ENCODE results near the gene ISCU.

The ISCU gene

DNA sequence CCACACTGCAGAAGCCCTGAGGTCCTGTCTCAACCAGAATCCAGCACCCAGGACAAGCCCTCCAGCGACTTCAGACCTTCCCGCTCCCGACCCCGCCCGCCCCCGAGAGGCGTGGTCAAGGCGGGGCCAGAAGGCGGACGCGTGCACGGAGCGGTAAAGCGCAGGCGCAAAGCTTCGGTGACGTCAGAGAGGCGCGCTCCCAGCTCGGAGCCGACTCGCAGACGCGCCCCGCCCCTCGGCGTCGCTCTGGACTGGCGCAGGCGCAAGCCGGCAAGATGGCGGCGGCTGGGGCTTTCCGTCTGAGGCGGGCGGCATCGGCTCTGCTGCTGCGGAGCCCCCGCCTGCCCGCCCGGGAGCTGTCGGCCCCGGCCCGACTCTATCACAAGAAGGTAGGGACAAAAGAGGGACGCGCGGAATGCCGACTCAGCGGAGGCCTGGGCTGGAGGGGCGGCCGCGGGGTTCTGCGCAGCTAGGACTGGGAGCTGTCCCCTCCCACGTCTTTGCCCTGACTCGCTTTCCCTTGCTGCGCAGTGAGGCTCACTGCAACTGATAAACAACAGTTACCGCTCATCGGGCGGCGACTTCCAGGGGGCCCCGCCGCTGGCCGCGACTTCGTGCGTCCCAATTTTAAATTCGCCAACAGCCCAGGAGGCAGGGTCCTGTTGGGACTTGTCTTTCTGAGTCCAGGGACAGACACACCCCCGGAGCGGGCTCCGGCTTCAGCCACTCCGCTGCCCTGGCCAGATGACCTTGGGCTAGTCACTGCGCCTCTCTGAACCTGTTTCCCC lies at the start of gene ISCU:
TSS of gene ISCU (plus strand) at position 249 of the 788 bp plus-strand sequence. CDS start at position 276, 27 bp downstream.
- H3K4me3 ChIP-seq (ENCODE audit: low read depth, low read length) = peak within 1 kb of the TSS; percentile 63
- peak; percentile 82 for DNase-seq (ENCODE audit: low read depth)
- TF ChIP-seq, protein P1, sequence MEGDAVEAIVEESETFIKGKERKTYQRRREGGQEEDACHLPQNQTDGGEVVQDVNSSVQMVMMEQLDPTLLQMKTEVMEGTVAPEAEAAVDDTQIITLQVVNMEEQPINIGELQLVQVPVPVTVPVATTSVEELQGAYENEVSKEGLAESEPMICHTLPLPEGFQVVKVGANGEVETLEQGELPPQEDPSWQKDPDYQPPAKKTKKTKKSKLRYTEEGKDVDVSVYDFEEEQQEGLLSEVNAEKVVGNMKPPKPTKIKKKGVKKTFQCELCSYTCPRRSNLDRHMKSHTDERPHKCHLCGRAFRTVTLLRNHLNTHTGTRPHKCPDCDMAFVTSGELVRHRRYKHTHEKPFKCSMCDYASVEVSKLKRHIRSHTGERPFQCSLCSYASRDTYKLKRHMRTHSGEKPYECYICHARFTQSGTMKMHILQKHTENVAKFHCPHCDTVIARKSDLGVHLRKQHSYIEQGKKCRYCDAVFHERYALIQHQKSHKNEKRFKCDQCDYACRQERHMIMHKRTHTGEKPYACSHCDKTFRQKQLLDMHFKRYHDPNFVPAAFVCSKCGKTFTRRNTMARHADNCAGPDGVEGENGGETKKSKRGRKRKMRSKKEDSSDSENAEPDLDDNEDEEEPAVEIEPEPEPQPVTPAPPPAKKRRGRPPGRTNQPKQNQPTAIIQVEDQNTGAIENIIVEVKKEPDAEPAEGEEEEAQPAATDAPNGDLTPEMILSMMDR (IDR thresholded peaks at IDR 0.05; ENCODE audit: control insufficient read depth, extremely low read depth, insufficient read depth) = no peak

DNA sequence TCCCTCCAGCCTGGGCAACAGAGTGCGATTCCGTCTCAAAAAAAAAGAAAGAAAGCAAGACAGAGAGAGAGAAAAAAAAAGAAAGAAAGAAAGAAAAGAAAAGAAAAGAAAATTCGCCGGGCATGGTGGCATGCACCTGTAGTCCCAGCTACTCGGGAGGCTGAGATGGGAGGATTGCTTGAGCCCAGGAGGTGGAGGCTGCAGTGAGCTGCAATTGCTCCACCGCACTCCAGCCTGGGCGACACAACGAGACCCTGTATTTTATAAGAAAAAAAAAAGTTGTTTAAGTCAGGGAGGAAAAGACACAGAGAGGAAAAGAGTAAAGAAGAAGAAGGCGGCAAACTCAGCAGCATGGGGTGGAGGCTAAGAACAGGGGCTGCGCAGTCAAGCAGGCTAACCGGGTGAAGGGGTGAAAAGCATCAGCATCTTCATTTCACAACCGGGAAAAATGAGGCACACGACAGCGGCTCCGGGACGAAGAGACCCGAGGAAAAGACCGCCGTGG lies 47.9 kb upstream of the ISCU start:
- no peak for DNase-seq (ENCODE audit: low read depth)
- TF ChIP-seq, protein P1 (IDR thresholded peaks at IDR 0.05; ENCODE audit: control insufficient read depth, extremely low read depth, insufficient read depth) = no peak
- H3K4me3 ChIP-seq (ENCODE audit: low read depth, low read length) = peak overlapping the region; percentile 82

DNA sequence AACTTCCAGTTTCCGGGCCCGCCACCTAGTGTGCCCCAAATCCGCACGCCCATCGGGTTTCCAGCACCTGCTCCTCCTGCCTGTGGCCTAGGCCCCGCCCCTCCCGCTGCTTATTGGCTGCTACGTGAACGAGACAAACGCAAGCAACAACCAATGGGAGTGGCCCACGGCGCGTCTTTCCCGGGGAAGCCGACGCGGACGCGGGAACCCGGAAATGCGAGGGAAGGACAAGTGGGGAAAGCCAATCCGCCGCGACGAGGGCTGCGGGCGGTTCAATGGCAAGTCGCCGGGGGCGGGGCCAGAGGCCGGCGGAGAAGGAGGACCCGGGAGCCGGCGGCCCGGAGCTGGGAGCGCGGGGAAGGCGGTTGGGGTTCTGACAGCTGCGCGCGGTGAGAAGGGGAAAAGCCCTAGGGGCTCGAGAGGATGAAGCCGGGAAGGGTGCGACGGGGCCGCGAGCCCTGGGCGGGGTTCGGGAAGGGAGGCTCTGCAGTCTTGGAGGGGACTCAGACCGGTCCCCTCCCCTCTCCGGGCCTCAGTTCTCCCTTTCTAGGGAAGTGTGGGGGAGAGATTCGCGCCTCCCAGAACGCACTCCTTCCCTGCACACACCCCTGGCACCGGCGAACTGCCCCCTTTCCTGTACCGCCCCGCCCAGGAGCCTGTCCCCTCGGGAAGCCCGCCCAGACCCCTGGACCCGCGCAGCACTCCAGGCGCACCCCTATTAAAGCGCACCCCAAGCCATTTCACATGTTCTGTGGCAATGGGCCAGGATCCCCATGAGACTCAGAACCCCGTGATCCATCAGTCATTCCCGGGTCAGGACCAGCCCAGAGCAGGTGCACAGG lies 47.2 kb upstream of the ISCU start, which contains the start of gene FICD:
TSS of gene FICD (plus strand) at position 305 of the 842 bp plus-strand sequence. CDS start 1,696 bp downstream, outside the sequence.
- TF ChIP-seq, protein P1 (IDR thresholded peaks at IDR 0.05; ENCODE audit: control insufficient read depth, extremely low read depth, insufficient read depth) = no peak
- peak; percentile 96 for DNase-seq (ENCODE audit: low read depth)
- H3K4me3 ChIP-seq (ENCODE audit: low read depth, low read length) = peak within 1 kb of the TSS; percentile 82

DNA sequence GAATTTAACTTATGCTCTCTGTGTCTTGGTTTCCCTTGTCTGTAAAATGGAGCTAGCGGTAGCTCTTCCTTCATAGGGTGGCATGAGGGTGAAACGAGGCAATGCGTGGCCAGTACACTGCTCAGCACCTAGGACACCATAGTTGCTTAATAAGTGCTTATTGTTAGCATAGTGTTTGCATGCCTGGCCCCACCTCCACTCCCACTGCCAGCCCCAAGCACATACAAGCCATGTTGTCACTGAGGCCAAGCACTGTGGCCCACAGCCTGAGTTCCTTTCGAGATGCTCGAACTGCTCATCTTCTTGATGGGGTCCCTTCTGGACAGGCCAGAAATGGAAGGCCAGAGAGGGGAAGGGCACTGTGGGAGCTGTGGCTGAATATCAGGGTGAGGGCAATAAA lies 46.5 kb upstream of the ISCU start:
- no peak for DNase-seq (ENCODE audit: low read depth)
- peak overlapping the region; percentile 82 for H3K4me3 ChIP-seq (ENCODE audit: low read depth, low read length)
- TF ChIP-seq, protein P1 (IDR thresholded peaks at IDR 0.05; ENCODE audit: control insufficient read depth, extremely low read depth, insufficient read depth) = no peak

DNA sequence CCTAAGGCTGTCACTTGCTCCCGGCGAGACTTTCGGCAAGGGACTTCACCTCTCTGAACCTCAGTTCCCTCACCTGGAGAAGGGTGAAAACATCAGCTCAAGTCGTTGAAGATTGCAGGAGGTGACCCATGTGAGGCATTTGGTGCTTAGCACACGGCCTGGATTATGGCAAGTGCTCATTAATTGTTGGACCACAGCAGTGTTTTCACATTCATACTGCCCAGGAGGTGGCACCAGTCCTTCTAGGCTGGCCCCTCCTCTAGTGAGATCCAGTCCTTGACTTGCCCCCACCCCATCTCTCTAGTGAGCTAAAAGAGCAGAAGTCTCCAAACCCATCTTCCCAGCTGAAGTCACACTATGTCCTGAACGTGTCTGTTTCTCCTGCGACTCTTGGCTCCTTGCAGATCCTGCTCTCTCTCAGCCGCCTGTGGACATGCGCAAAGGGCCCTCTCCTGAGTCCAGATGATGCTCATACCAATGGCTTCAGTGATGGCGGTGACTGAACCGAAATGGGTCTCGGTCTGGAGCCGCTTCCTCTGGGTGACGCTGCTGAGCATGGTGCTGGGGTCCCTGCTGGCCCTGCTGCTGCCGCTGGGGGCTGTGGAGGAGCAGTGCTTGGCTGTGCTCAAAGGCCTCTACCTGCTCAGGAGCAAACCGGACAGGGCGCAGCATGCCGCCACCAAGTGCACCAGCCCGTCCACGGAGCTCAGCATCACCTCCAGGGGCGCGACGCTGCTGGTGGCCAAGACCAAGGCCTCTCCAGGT lies 45.7 kb upstream of the ISCU start:
- TF ChIP-seq, protein P1 (IDR thresholded peaks at IDR 0.05; ENCODE audit: control insufficient read depth, extremely low read depth, insufficient read depth) = peak; percentile 18; the same call in 1 of the 2 replicates
- H3K4me3 ChIP-seq (ENCODE audit: low read depth, low read length) = peak overlapping the region; percentile 82; the same call in 1 of the 2 replicates
- no peak for DNase-seq (ENCODE audit: low read depth)

Data from LNCaP clone FGC (cell line).